Mesothelial cell of epicardium (in vitro differentiated cells): ENCODE results near the gene SH3RF3. TPM values are rescaled to one million over a fixed set of nuclear protein-coding genes. Genes with fewer than 3 reads are reported as not detected.

Experiments
- DNase-seq, 2 experiments: peaks; one replicate each; pipeline ENCODE4 v3.0.0; 2021; ENCODE audit warnings: low spot score in 2 of 2; ENCODE audit not compliant: unreplicated experiment in 2 of 2
- H3K27ac Mint-ChIP-seq: 2 replicates; pipeline ENCODE4 v1.8.0; 2021; ENCODE audit warnings: mixed read lengths
- H3K27me3 Mint-ChIP-seq: 2 replicates; pipeline ENCODE4 v1.8.0; 2021; ENCODE audit warnings: low read depth, mixed read lengths
- H3K36me3 Mint-ChIP-seq: 2 replicates; pipeline ENCODE4 v1.8.0; 2021; ENCODE audit warnings: mixed read lengths
- H3K4me1 Mint-ChIP-seq: 2 replicates; pipeline ENCODE4 v1.8.0; 2021; ENCODE audit warnings: mixed read lengths
- H3K4me3 Mint-ChIP-seq: 2 replicates; pipeline ENCODE4 v1.8.0; 2021; ENCODE audit warnings: mild to moderate bottlenecking, moderate library complexity, mixed read lengths
- H3K9me3 Mint-ChIP-seq: 2 replicates; pipeline ENCODE4 v1.8.0; 2021; ENCODE audit warnings: mixed read lengths
- CTCF ChIP-seq: fragments of 200-600 bp; sonication (generic); IDR thresholded peaks from one replicate; pipeline ENCODE4 v1.5.0; 2021; ENCODE audit warnings: antibody characterized with exemption; ENCODE audit not compliant: unreplicated experiment
- total RNA-seq: library from RNA; stranded (reverse); gene quantifications from 3 replicates; pipeline ENCODE4 v1.2.1, GENCODE V29; 2021

Gene SH3RF3
- total RNA-seq, 1 donor from 2014 or later: 2.7 TPM

- Mint-ChIP-seq H3K4me1 (peaks cover 27% of the 10 kb centered on the region), H3K27me3 (no peaks in the 10 kb centered on the region), H3K27ac (no peak overlapping the region), H3K36me3 (no peaks in the 10 kb centered on the region), H3K9me3 (no peaks in the 10 kb centered on the region), H3K4me3 (no peak overlapping the region)
- no peak for DNase-seq
- TF ChIP-seq CTCF: no peak
Measured at GRCh38 chr2:109498906-109499305, 369.9 kb downstream of the SH3RF3 start.

GRCh38 chr2:109499566-109499965, 370.6 kb downstream of the SH3RF3 start:
- Mint-ChIP-seq H3K27ac (no peak overlapping the region), H3K4me1 (peaks cover 27% of the 10 kb centered on the region), H3K36me3 (no peaks in the 10 kb centered on the region), H3K9me3 (no peaks in the 10 kb centered on the region), H3K27me3 (no peaks in the 10 kb centered on the region), H3K4me3 (no peak overlapping the region)
- no peak for TF ChIP-seq CTCF
- DNase-seq: no peak

- Mint-ChIP-seq H3K27me3 (no peaks in the 10 kb centered on the region), H3K9me3 (no peaks in the 10 kb centered on the region), H3K36me3 (no peaks in the 10 kb centered on the region), H3K4me3 (no peak overlapping the region), H3K27ac (no peak overlapping the region), H3K4me1 (peaks cover 27% of the 10 kb centered on the region)
- TF ChIP-seq CTCF: no peak
- no peak for DNase-seq
Measured at GRCh38 chr2:109500910-109501309, 371.9 kb downstream of the SH3RF3 start.

GRCh38 chr2:109501461-109501860, 372.5 kb downstream of the SH3RF3 start:
- no peaks in the 10 kb centered on the region for H3K9me3 Mint-ChIP-seq
- H3K36me3 Mint-ChIP-seq: no peaks in the 10 kb centered on the region
- DNase-seq: no peak
- no peaks in the 10 kb centered on the region for H3K27me3 Mint-ChIP-seq
- no peak overlapping the region for H3K27ac Mint-ChIP-seq
- peaks cover 27% of the 10 kb centered on the region for H3K4me1 Mint-ChIP-seq
- no peak overlapping the region for H3K4me3 Mint-ChIP-seq
- no peak for TF ChIP-seq CTCF

- Mint-ChIP-seq H3K9me3 (no peaks in the 10 kb centered on the region), H3K4me3 (no peak overlapping the region), H3K27ac (no peak overlapping the region), H3K27me3 (no peaks in the 10 kb centered on the region), H3K4me1 (peaks cover 16% of the 10 kb centered on the region), H3K36me3 (no peaks in the 10 kb centered on the region)
- no peak for TF ChIP-seq CTCF
- DNase-seq: no peak
Measured at GRCh38 chr2:109503191-109503590, 374.2 kb downstream of the SH3RF3 start.

GRCh38 chr2:109507217-109507616, 378.2 kb downstream of the SH3RF3 start:
- H3K4me3 Mint-ChIP-seq: no peak overlapping the region
- peaks cover 3% of the 10 kb centered on the region for H3K9me3 Mint-ChIP-seq
- peaks cover 2% of the 10 kb centered on the region for H3K36me3 Mint-ChIP-seq
- no peak for DNase-seq
- no peak overlapping the region for H3K27ac Mint-ChIP-seq
- no peaks in the 10 kb centered on the region for H3K4me1 Mint-ChIP-seq
- no peaks in the 10 kb centered on the region for H3K27me3 Mint-ChIP-seq
- no peak for TF ChIP-seq CTCF
